Loucy (cell line): ENCODE results near the gene GDPD3.

Source experiments
- CTCF ChIP-seq: fragments of 200-600 bp; sonication (generic); conservative IDR thresholded peaks from 2 replicates; pipeline ENCODE4 v1.5.1; 2014; ENCODE audit warnings: mild to moderate bottlenecking, antibody characterized with exemption, low read length
- EZH2phosphoT487 ChIP-seq: fragments of 200-600 bp; IDR thresholded peaks from 2 replicates; pipeline ENCODE4 v1.6.1; 2018; ENCODE audit warnings: antibody characterized with exemption, mild to moderate bottlenecking, moderate library complexity, borderline replicate concordance

DNA sequence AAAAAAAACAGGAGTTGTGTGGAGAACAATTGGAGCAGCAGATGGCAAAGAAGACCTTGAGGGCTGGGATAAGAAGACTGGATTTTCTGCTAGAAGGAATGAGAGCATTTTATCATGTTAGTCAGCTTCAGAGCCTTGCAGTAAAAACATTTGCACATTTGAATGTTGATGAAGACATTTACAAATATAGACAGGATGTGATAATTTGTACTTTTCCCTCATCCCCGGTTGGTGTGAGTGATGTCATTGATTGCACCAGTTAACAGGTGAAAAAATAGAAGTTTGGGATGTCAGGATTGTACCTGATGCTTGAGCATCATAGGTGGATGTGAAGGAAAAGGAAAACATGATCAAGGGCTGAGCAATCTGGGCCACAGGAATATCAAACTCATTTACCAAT lies 32.3 kb upstream of the GDPD3 start:
- TF ChIP-seq CTCF (no peak), EZH2phosphoT487 (no peak)
